ENCODE measurements around the gene TBX18. TPM values are rescaled to one million over a fixed set of nuclear protein-coding genes. Genes with fewer than 3 reads are reported as not detected.

The TBX18 gene
- total and polyA plus RNA-seq, 4 experiments from 2014 or later = not detected

DNA sequence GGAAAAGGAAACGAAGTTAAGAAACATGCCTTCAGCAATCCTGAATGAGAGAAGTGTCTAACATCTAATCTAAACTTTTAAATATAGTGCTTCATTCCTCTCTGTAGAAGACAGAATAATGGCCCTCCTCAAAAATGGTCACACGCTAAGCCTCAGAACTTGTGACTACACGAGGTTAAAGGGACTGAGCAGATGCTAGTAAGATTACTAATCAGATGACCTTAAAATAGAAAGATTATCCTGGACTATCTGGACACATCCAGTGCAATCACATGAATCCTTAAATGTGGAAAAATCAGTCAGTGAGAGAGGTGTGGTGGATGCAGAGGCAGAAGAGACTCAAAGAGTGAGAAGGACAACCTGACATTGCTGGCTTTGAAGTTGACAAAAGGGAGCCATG is 126.1 kb downstream of the TBX18 start:
- no peak overlapping the region for H3K4me3 Mint-ChIP-seq
- no peaks in the 10 kb centered on the region for H3K27me3 Mint-ChIP-seq
- POLR2A ChIA-PET (ENCODE audit: partially characterized antibody) = no interaction called here
- intact Hi-C loops (cut with micrococcal nuclease) = no loop called here
- no peaks in the 10 kb centered on the region for H3K4me1 Mint-ChIP-seq
- Histone ChIP-seq H3K9me3 (ENCODE audit: control insufficient read depth in 1 of 2, low read length in 2 of 2) (peaks cover 0 to 3% of the 10 kb centered on the region in 2 donors), H3K27me3 (ENCODE audit: insufficient read depth, low read length) (no peaks in the 10 kb centered on the region), H3K4me3 (ENCODE audit: low read length in 2 of 2) (no peak overlapping the region), H3K4me1 (ENCODE audit: insufficient read depth, low read length) (no peaks in the 10 kb centered on the region), H3K27ac (ENCODE audit: low read depth, low read length) (no peak overlapping the region), H3K36me3 (ENCODE audit: insufficient read depth, low read length) (no peaks in the 10 kb centered on the region)
- H3K36me3 Mint-ChIP-seq = no peaks in the 10 kb centered on the region
- peaks cover 0 to 11% (median 5%) of the 10 kb centered on the region in 8 donors for H3K9me3 Mint-ChIP-seq
- CTCF ChIA-PET (ENCODE audit: partially characterized antibody) = no interaction called here
- no peak overlapping the region for H3K27ac Mint-ChIP-seq
- no peak for DNase-seq

Measured in CD4-positive, alpha-beta memory T cell (primary cell).